NCI-H460 (cell line): ENCODE data around the gene RPN1. TPM values are rescaled to one million over a fixed set of nuclear protein-coding genes. Genes with fewer than 3 reads are reported as not detected.

Experiments used
- DNase-seq: peaks from one replicate; pipeline ENCODE4 v3.0.0-alpha.2; 2016; ENCODE audit warnings: low read depth; ENCODE audit errors: extremely low read depth
- total RNA-seq: library from RNA; depleted of rRNA; stranded (reverse); fragments of >200 nt; shearing (Covaris generic); gene quantifications from 2 replicates; pipeline ENCODE4 v1.2.3, GENCODE V29; 2014; rRNA removed

Gene RPN1
- total RNA-seq, 1 experiment from 2014 or later = 312 TPM

DNA sequence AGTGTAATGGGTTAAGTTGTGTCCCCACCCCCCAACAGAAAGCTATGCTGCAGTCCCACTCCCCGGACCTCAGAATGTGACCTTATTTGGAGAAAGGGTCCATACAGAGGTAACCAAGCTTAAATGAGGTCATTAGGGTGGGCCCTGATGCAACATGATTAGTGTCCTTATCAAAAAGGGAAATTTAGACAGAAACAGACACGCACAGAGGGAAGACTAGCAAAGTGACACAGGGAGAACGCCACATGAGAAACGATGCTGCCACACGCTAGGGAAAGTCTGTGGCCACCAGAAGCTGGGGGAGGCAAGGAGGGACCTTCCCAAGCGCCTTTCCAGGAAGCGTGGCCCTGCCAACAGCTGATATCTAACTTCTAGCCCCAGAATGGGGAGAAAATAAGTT, 65.4 kb downstream of the RPN1 start:
- DNase-seq = no peak

GRCh38 chr3:128584412-128585020, 66.1 kb downstream of the RPN1 start:
- peak; percentile 75 for DNase-seq

- DNase-seq = no peak
Measured at GRCh38 chr3:128581566-128581965, 69.1 kb downstream of the RPN1 start.

DNA sequence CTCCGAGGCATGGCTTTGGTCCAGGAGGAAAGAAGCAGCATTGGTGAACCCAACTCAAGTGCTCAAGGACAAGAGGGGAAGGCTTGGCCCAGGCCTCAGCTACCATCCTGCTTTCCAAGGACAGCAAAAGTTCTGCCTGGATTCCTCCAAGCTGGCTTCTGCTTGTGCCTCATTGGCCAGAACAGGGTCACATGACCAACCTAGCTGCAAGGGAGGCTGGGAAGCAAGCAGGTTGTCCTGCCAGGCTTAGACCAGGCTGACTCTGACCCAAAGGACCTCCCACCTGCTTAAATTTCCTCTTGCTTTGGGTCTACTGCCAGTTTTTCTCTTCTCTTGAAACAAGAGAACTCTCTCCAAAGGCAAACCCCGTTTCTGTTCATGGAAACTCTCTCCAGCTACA, 70.7 kb downstream of the RPN1 start:
- DNase-seq = no peak

- no peak for DNase-seq
Measured at GRCh38 chr3:128578346-128578745, 72.3 kb downstream of the RPN1 start.

GRCh38 chr3:128577711-128578110, 72.9 kb downstream of the RPN1 start:
- DNase-seq = no peak

- no peak for DNase-seq
Measured at GRCh38 chr3:128576290-128576689, 74.3 kb downstream of the RPN1 start.

GRCh38 chr3:128575777-128576176, 74.8 kb downstream of the RPN1 start:
- no peak for DNase-seq

GRCh38 chr3:128573707-128574162, 76.9 kb downstream of the RPN1 start:
- no peak for DNase-seq

DNA sequence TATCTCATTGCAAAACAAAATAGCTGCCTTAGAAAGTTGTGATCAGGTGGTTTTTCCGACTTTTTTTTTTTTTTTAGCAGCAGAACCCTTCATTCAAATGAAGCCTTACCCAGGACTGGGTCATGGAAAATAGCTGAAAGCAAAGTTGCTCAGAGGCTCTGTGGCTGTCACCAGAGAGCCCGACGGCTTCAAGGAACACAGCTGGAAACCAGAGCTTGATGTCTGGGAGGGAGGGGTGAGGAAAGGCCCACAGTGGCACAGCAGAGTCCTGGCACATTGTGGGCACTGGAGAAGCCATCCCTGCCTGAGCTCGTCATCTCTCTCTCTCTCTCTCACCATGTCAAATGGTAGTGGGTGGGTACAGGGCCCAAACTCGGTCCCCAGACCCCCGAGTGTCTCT, 77.5 kb downstream of the RPN1 start:
- DNase-seq = no peak

DNA sequence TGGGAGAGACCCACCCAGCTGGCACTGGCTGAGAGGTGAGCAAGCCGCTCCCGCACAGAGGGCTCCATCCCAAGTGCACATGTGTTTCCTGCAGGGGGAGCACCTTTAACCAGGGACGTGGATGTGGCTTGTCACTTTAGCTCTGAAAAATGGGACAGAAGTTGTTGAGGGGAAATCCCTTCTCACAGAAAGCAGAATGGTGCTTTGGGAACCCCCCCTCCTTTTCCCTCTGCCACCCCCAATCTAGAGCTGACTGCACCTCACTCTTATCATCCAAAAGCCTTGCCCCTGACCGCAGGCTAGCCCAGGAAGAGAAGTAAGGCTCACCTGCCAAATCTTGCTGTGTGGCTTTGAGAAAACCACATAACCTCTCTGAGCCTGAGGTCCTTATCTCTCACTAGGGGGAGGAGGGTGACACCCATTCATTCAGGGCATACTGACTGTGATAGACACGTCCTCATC, 77.9 kb downstream of the RPN1 start:
- peak; percentile 5 for DNase-seq

- no peak for DNase-seq
Measured at GRCh38 chr3:128572013-128572412, 78.6 kb downstream of the RPN1 start.

Other genes starting within 250 kb of the RPN1 start
- not detected in 2 replicates for gene DNAJB8, start 183.9 kb downstream of the RPN1 start, total RNA-seq
- gene GATA2, start 157.6 kb downstream of the RPN1 start, total RNA-seq = 7.0 and 7.1 TPM in 2 replicates
- 50.8 and 57.8 TPM in 2 replicates for gene RAB7A, start 75.4 kb upstream of the RPN1 start, total RNA-seq
- 14.8 and 20.0 TPM in 2 replicates for gene ACAD9, start 228.8 kb upstream of the RPN1 start, total RNA-seq